Lung (tissue), 12 donors: ENCODE results near the gene DUS3L. TPM values are rescaled to one million over a fixed set of nuclear protein-coding genes. Genes with fewer than 3 reads are reported as not detected.
"Not testable (repeated sequence)": the region's sequence is repeated elsewhere in the genome, so short reads cannot be mapped to it uniquely, and the experiment has no call there.

Experiments used
- ATAC-seq: fragments of 200-7000 bp; cut with Tn5 transposase; one replicate; pipeline ENCODE4 v1.9.1; 2020; ENCODE audit warnings: moderate number of reproducible peaks; ENCODE audit not compliant: insufficient read depth, low FRiP score
- DNase-seq, 3 donors: peaks; one replicate each; pipeline ENCODE4 v3.0.0-alpha.2; 2013 to 2017
- H3K27ac ChIP-seq, 2 donors: one replicate each; pipeline ENCODE4 v1.5.1; 2013; ENCODE audit warnings: mild to moderate bottlenecking in 2 of 2, moderate library complexity in 2 of 2, control low read depth in 1 of 2, inconsistent platforms in 1 of 2, low read depth in 1 of 2, low read length in 1 of 2
- H3K27me3 ChIP-seq, 3 donors: one replicate each; pipeline ENCODE4 v1.5.1; 2013; ENCODE audit warnings: low read length in 2 of 3; ENCODE audit not compliant: control insufficient read depth in 3 of 3, insufficient read depth in 3 of 3
- H3K36me3 ChIP-seq, 4 donors: one replicate each; pipeline ENCODE4 v1.5.1; 2013; ENCODE audit warnings: low read length in 4 of 4, mild to moderate bottlenecking in 1 of 4, moderate library complexity in 1 of 4; ENCODE audit not compliant: control insufficient read depth in 4 of 4, insufficient read depth in 4 of 4
- H3K4me1 ChIP-seq, 5 donors: one replicate each; pipeline ENCODE4 v1.5.1; 2013; ENCODE audit warnings: low read length in 5 of 5, mild to moderate bottlenecking in 2 of 5, moderate library complexity in 1 of 5; ENCODE audit not compliant: control insufficient read depth in 5 of 5, insufficient read depth in 5 of 5
- H3K4me3 ChIP-seq: one replicate; pipeline ENCODE4 v1.5.1; 2013; ENCODE audit warnings: mild to moderate bottlenecking, control low read depth, moderate library complexity
- H3K9ac ChIP-seq, 2 donors: one replicate each; pipeline ENCODE4 v1.5.1; 2013; ENCODE audit warnings: low read length in 2 of 2, control low read depth in 1 of 2; ENCODE audit not compliant: insufficient read depth in 1 of 2
- H3K9me3 ChIP-seq, 4 donors: one replicate each; pipeline ENCODE4 v1.5.1; 2013; ENCODE audit warnings: low read length in 3 of 4, mild to moderate bottlenecking in 1 of 4, moderate library complexity in 1 of 4; ENCODE audit not compliant: control insufficient read depth in 4 of 4, insufficient read depth in 3 of 4
- CTCF ChIP-seq: IDR thresholded peaks from 2 replicates; pipeline ENCODE4 v1.5.1; 2012; ENCODE audit warnings: mild to moderate bottlenecking; ENCODE audit errors: control extremely low read depth, extremely low read depth
- WGBS, 2 donors: extraction: QIAGEN DNeasy Blood & Tissue Kit; methylation state at CpG; one replicate each; pipeline ENCODE4 v1.1.7; 2013; 5-methylcytosine and 5-hydroxymethylcytosine counted together
- polyA plus RNA-seq, 2 donors: library from polyadenylated mRNA; stranded (reverse); fragments of 200-250 nt; gene quantifications; one replicate each; pipeline ENCODE4 v1.2.1, GENCODE V29; 2013
- total RNA-seq, 2 donors: library from RNA; depleted of rRNA in 1 of 2; stranded (reverse); fragments of >200 nt in 1 of 2; gene quantifications; one replicate each; pipeline ENCODE4 v1.2.1, GENCODE V29; 2014 to 2021
- donor health status: control.
- donor health status: control.
- donor health status: Bipolar disorder and iron deficiency.
- donor health status: healthy.
- donor health status: DM: yes; HTN: yes; CAD: no.

Gene DUS3L
- total and polyA plus RNA-seq, 4 donors, result 18.5 to 47.0 (median 36.7) TPM

GRCh38 chr19:5762608-5763217, 28.2 kb downstream of the DUS3L start:
- DNase-seq (no peak), ATAC-seq (no peak)
- Histone ChIP-seq H3K36me3 (no peaks in the 10 kb centered on the region), H3K27me3 (peaks cover 0 to 2% (median 0%) of the 10 kb centered on the region in 3 donors), H3K4me3 (no peak overlapping the region), H3K4me1 (no peaks in the 10 kb centered on the region), H3K27ac (no peak overlapping the region), H3K9ac (no peak overlapping the region), H3K9me3 (peaks cover 0 to 2% (median 0%) of the 10 kb centered on the region in 4 donors)
- 90 to 95% methylated on average over 5 of the region's 5 CpGs for WGBS, 2 donors
- TF ChIP-seq CTCF, result no peak

- no peak for ATAC-seq
- TF ChIP-seq CTCF, result no peak
- Histone ChIP-seq H3K27me3 (peaks cover 0 to 2% (median 0%) of the 10 kb centered on the region in 3 donors), H3K36me3 (no peaks in the 10 kb centered on the region), H3K4me1 (no peaks in the 10 kb centered on the region), H3K9ac (no peak overlapping the region), H3K9me3 (no peaks in the 10 kb centered on the region), H3K4me3 (no peak overlapping the region), H3K27ac (no peak overlapping the region)
- 72 to 81% methylated on average over 6 of the region's 6 CpGs for WGBS, 2 donors
- no peak for DNase-seq
Measured at GRCh38 chr19:5753743-5754142, 37.2 kb downstream of the DUS3L start.

DNA sequence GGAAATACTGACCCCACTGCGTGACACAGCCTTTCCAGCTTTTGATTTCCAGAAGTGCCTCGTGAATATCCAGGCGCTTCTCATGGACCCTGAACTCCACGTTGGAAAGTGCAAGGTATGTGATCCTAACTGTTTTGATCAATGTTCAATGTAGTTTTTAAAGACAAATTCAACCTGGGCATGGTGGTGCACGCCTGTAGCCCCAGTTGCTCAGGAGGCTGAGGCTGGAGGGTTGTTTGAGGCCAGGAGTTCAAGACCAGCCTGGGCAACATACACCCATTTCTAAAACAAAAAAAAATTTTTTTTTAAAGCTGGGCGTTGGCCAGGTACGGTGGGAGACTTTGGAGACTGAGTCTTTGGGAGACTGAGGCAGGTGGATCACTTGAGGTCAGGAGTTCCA, 39.3 kb downstream of the DUS3L start:
- H3K4me3 ChIP-seq, result no peak overlapping the region
- no peaks in the 10 kb centered on the region for H3K4me1 ChIP-seq
- no peak for TF ChIP-seq CTCF
- H3K9ac ChIP-seq, result no peak overlapping the region
- no peak for DNase-seq
- 86 to 90% methylated on average over 7 of the region's 7 CpGs for WGBS, 2 donors
- ATAC-seq, result no peak
- H3K27me3 ChIP-seq, result no peaks in the 10 kb centered on the region
- no peaks in the 10 kb centered on the region for H3K36me3 ChIP-seq
- H3K27ac ChIP-seq, result no peak overlapping the region
- no peaks in the 10 kb centered on the region for H3K9me3 ChIP-seq

GRCh38 chr19:5749505-5749904, 41.5 kb downstream of the DUS3L start:
- no peak for DNase-seq
- no peaks in the 10 kb centered on the region for H3K36me3 ChIP-seq
- no peak for TF ChIP-seq CTCF
- no peaks in the 10 kb centered on the region for H3K27me3 ChIP-seq
- no peaks in the 10 kb centered on the region for H3K9me3 ChIP-seq
- H3K4me1 ChIP-seq, result no peaks in the 10 kb centered on the region
- no peak overlapping the region for H3K4me3 ChIP-seq
- no peak for ATAC-seq
- H3K27ac ChIP-seq, result no peak overlapping the region
- 88 to 91% methylated on average over 5 of the region's 5 CpGs for whole genome bisulfite sequencing, 2 donors
- H3K9ac ChIP-seq, result no peak overlapping the region

DNA sequence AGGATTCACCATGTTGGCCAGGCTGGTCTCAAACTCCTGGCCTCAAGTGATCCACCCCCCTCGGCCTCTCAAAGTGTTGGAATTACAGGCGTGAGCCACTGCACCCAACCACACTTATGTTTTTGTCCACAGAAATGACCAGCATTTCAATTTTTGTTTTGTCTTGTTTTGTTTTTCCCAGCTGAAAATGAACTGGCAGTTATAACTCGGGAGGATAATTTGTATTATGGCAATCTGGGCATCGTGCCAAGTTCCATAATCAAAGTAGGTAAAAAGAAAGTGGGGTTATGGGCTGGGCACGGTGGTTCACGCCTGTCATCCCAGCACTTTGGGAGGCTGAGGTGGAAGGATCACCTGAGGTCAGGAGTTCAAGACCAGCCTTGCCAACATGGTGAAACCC, 42.0 kb downstream of the DUS3L start:
- DNase-seq, result peak in 2 of 3 donors; percentile 3 to 5
- not testable (repeated sequence) for ATAC-seq, H3K4me3 ChIP-seq

More for the DNA sequence above, 42.0 kb downstream of the DUS3L start:
- not testable (repeated sequence) for H3K4me1 ChIP-seq, H3K36me3 ChIP-seq, H3K27ac ChIP-seq, H3K9me3 ChIP-seq, H3K9ac ChIP-seq, H3K27me3 ChIP-seq
- WGBS, 2 donors, result 36 to 56% methylated on average over 6 of the region's 6 CpGs
